ENCODE measurements around the gene HOXD1. TPM values are rescaled to one million over a fixed set of nuclear protein-coding genes. Genes with fewer than 3 reads are reported as not detected.

HOXD1 gene
- total RNA-seq, 1 experiment from 2014 or later, result 0.18 TPM

GRCh38 chr2:176169711-176170110 lies 18.8 kb upstream of the HOXD1 start:
- POLR2A ChIA-PET, result no interaction called here
- intact Hi-C loops (cut with micrococcal nuclease; ENCODE audit: unreplicated experiment) (no loop called here), in situ Hi-C loops (cut with HindIII; ENCODE audit: low pct_unique_long_range_greater_than_20kb, low sequenced_read_pairs) (no loop called here)
- no peaks in the 10 kb centered on the region for H3K36me3 ChIP-seq (ENCODE audit: control insufficient read depth, insufficient read depth, low read length)
- TF ChIP-seq, protein P1, sequence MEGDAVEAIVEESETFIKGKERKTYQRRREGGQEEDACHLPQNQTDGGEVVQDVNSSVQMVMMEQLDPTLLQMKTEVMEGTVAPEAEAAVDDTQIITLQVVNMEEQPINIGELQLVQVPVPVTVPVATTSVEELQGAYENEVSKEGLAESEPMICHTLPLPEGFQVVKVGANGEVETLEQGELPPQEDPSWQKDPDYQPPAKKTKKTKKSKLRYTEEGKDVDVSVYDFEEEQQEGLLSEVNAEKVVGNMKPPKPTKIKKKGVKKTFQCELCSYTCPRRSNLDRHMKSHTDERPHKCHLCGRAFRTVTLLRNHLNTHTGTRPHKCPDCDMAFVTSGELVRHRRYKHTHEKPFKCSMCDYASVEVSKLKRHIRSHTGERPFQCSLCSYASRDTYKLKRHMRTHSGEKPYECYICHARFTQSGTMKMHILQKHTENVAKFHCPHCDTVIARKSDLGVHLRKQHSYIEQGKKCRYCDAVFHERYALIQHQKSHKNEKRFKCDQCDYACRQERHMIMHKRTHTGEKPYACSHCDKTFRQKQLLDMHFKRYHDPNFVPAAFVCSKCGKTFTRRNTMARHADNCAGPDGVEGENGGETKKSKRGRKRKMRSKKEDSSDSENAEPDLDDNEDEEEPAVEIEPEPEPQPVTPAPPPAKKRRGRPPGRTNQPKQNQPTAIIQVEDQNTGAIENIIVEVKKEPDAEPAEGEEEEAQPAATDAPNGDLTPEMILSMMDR (IDR thresholded peaks at IDR 0.05), result no peak
- no peak for TF ChIP-seq SIN3A (IDR thresholded peaks at IDR 0.05; ENCODE audit: borderline replicate concordance, insufficient read depth, low read depth, low read length)
- TF ChIP-seq POLR2AphosphoS5 (IDR thresholded peaks at IDR 0.05; ENCODE audit: low read depth, low read length), result no peak
- TF ChIP-seq, protein P2, sequence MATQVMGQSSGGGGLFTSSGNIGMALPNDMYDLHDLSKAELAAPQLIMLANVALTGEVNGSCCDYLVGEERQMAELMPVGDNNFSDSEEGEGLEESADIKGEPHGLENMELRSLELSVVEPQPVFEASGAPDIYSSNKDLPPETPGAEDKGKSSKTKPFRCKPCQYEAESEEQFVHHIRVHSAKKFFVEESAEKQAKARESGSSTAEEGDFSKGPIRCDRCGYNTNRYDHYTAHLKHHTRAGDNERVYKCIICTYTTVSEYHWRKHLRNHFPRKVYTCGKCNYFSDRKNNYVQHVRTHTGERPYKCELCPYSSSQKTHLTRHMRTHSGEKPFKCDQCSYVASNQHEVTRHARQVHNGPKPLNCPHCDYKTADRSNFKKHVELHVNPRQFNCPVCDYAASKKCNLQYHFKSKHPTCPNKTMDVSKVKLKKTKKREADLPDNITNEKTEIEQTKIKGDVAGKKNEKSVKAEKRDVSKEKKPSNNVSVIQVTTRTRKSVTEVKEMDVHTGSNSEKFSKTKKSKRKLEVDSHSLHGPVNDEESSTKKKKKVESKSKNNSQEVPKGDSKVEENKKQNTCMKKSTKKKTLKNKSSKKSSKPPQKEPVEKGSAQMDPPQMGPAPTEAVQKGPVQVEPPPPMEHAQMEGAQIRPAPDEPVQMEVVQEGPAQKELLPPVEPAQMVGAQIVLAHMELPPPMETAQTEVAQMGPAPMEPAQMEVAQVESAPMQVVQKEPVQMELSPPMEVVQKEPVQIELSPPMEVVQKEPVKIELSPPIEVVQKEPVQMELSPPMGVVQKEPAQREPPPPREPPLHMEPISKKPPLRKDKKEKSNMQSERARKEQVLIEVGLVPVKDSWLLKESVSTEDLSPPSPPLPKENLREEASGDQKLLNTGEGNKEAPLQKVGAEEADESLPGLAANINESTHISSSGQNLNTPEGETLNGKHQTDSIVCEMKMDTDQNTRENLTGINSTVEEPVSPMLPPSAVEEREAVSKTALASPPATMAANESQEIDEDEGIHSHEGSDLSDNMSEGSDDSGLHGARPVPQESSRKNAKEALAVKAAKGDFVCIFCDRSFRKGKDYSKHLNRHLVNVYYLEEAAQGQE (IDR thresholded peaks at IDR 0.05; ENCODE audit: insufficient read depth in 1 of 2, low read depth in 2 of 2, low read length in 1 of 2), result no peak
- no peak for TF ChIP-seq TCF7L2 (IDR thresholded peaks at IDR 0.05; ENCODE audit: low read depth, low read length)
- no peaks in the 10 kb centered on the region for H3K27me3 ChIP-seq (ENCODE audit: control insufficient read depth, insufficient read depth, low read length)
- DNase-seq (ENCODE audit: low read depth, low spot score) (no peak), ATAC-seq (no peak)
- H3K4me1 ChIP-seq (ENCODE audit: control insufficient read depth, insufficient read depth, low read length), result no peaks in the 10 kb centered on the region
- H3K4me3 ChIP-seq (ENCODE audit: low read depth in 2 of 2, low read length in 2 of 2), result no peak overlapping the region
- BruUV-seq (replicated peaks), result no TSS peak
- no peak overlapping the region for H3K27ac ChIP-seq (ENCODE audit: low read length)
- CTCF ChIA-PET, result no interaction called here
- H3K9me3 ChIP-seq (ENCODE audit: control insufficient read depth, insufficient read depth, low read depth, low read length), result no peaks in the 10 kb centered on the region

GRCh38 chr2:176170602-176171305 lies 17.7 kb upstream of the HOXD1 start:
- in situ Hi-C loops (cut with HindIII; ENCODE audit: low pct_unique_long_range_greater_than_20kb, low sequenced_read_pairs) (no loop called here), intact Hi-C loops (cut with micrococcal nuclease; ENCODE audit: unreplicated experiment) (no loop called here)
- Histone ChIP-seq H3K36me3 (ENCODE audit: control insufficient read depth, insufficient read depth, low read length) (no peaks in the 10 kb centered on the region), H3K4me1 (ENCODE audit: control insufficient read depth, insufficient read depth, low read length) (no peaks in the 10 kb centered on the region), H3K4me3 (ENCODE audit: low read depth in 2 of 2, low read length in 2 of 2) (no peak overlapping the region), H3K9me3 (ENCODE audit: control insufficient read depth, insufficient read depth, low read depth, low read length) (no peaks in the 10 kb centered on the region), H3K27me3 (ENCODE audit: control insufficient read depth, insufficient read depth, low read length) (no peaks in the 10 kb centered on the region), H3K27ac (ENCODE audit: low read length) (no peak overlapping the region)
- ChIA-PET CTCF (no interaction called here), POLR2A (no interaction called here)
- TF ChIP-seq TCF7L2 (IDR thresholded peaks at IDR 0.05; ENCODE audit: low read depth, low read length) (no peak), SIN3A (IDR thresholded peaks at IDR 0.05; ENCODE audit: borderline replicate concordance, insufficient read depth, low read depth, low read length) (no peak), POLR2AphosphoS5 (IDR thresholded peaks at IDR 0.05; ENCODE audit: low read depth, low read length) (no peak)
- TF ChIP-seq, protein P1 (IDR thresholded peaks at IDR 0.05), result no peak
- TF ChIP-seq, protein P2 (IDR thresholded peaks at IDR 0.05; ENCODE audit: insufficient read depth in 1 of 2, low read depth in 2 of 2, low read length in 1 of 2), result no peak
- ATAC-seq, result no peak
- BruUV-seq (replicated peaks), result no TSS peak
- DNase-seq (ENCODE audit: low read depth, low spot score), result no peak
